ENCODE measurements around the gene CHKB.

The CHKB gene

DNA sequence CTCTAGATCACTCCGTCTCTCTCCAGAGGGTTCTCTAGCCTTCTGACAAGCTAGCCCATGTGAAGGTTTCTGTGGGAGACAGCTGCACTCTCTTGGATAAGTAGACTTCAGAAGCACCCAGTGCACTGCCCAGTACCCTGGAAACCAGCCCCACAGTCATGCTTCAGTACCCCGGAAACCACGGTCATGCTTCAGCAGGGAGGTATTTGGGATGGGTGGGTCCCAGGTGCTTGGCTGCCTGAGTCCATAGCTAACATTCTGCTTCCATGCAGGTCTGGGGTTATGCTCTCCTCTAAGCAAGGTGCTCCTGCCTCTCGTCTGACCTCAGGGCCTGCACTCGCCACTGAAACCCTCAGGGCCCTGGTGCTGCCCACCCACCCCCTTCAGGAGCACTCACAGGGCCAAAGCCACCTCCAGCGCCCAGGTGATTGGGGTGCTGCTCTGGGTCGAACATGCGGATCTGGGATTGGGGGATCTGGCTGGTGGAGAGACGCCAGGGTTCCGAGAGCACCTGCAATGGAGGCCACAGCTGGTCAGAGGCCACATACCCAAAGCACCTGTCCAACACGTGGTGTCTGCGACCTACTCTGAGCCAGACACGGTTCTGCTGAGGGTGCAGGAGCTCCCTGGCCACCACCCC is 12.6 kb downstream of the CHKB start:
- Histone ChIP-seq H3K9ac (ENCODE audit: insufficient read length, low read depth) (no peak overlapping the region), H3K36me3 (ENCODE audit: insufficient read depth, insufficient read length, low read length) (peaks cover 70% of the 10 kb centered on the region), H3K4me1 (ENCODE audit: insufficient read depth, insufficient read length) (no peaks in the 10 kb centered on the region), H3K9me3 (ENCODE audit: insufficient read depth, low read length) (no peaks in the 10 kb centered on the region), H3K4me3 (ENCODE audit: insufficient read length, low read depth) (no peak overlapping the region), H3K27me3 (ENCODE audit: insufficient read depth, insufficient read length) (peaks cover 2% of the 10 kb centered on the region)
- DNase-seq (ENCODE audit: low read depth, low spot score): no peak
- TF ChIP-seq ZNF274 (IDR thresholded peaks at IDR 0.05; ENCODE audit: low read depth, low read length) (no peak), YY1 (IDR thresholded peaks at IDR 0.05; ENCODE audit: insufficient read depth, insufficient read length) (no peak), SUZ12 (IDR thresholded peaks at IDR 0.05; ENCODE audit: extremely low read depth, insufficient read depth, insufficient read length) (no peak)

GRCh38 chr22:50569041-50569459 is 13.6 kb downstream of the CHKB start:
- H3K9me3 ChIP-seq (ENCODE audit: insufficient read depth, low read length): no peaks in the 10 kb centered on the region
- H3K9ac ChIP-seq (ENCODE audit: insufficient read length, low read depth): no peak overlapping the region
- TF ChIP-seq YY1 (IDR thresholded peaks at IDR 0.05; ENCODE audit: insufficient read depth, insufficient read length): no peak
- no peak for TF ChIP-seq ZNF274 (IDR thresholded peaks at IDR 0.05; ENCODE audit: low read depth, low read length)
- no peak for TF ChIP-seq SUZ12 (IDR thresholded peaks at IDR 0.05; ENCODE audit: extremely low read depth, insufficient read depth, insufficient read length)
- H3K36me3 ChIP-seq (ENCODE audit: insufficient read depth, insufficient read length, low read length): peaks cover 62% of the 10 kb centered on the region
- no peak for DNase-seq (ENCODE audit: low read depth, low spot score)
- no peaks in the 10 kb centered on the region for H3K4me1 ChIP-seq (ENCODE audit: insufficient read depth, insufficient read length)
- peaks cover 12% of the 10 kb centered on the region for H3K27me3 ChIP-seq (ENCODE audit: insufficient read depth, insufficient read length)
- H3K4me3 ChIP-seq (ENCODE audit: insufficient read length, low read depth): no peak overlapping the region

- TF ChIP-seq ZNF274 (IDR thresholded peaks at IDR 0.05; ENCODE audit: low read depth, low read length): no peak
- no peak for TF ChIP-seq SUZ12 (IDR thresholded peaks at IDR 0.05; ENCODE audit: extremely low read depth, insufficient read depth, insufficient read length)
- no peak for TF ChIP-seq YY1 (IDR thresholded peaks at IDR 0.05; ENCODE audit: insufficient read depth, insufficient read length)
- H3K4me3 ChIP-seq (ENCODE audit: insufficient read length, low read depth): no peak overlapping the region
- no peaks in the 10 kb centered on the region for H3K4me1 ChIP-seq (ENCODE audit: insufficient read depth, insufficient read length)
- no peak overlapping the region for H3K9ac ChIP-seq (ENCODE audit: insufficient read length, low read depth)
- H3K27me3 ChIP-seq (ENCODE audit: insufficient read depth, insufficient read length): peaks cover 16% of the 10 kb centered on the region
- no peaks in the 10 kb centered on the region for H3K9me3 ChIP-seq (ENCODE audit: insufficient read depth, low read length)
- H3K36me3 ChIP-seq (ENCODE audit: insufficient read depth, insufficient read length, low read length): peaks cover 59% of the 10 kb centered on the region
- no peak for DNase-seq (ENCODE audit: low read depth, low spot score)
Measured at GRCh38 chr22:50568626-50569025, 14.0 kb downstream of the CHKB start.

DNA sequence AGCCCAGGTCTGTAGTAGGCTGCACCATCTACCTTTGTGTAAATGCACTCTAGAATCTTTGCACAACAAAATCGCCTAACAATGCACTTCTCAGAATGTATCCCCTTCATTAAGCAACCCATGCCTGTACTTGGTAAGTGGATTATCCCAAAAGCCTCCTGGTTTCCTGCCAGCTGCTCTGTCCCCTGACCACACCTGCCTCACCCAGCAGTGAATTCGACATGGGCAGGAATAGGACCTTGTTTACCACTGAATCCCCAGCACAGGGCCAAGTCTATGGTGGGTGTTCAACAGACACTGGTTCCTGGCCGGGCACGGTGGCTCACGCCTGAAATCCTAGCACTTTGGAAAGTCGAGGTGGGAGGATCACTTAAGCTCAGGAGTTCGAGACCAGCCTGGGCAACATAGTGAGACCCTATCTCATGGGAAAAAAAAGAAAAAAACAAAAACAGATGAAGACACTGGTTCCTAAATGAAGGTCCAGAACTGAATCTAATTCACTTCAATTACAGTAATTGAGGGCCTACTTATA is 14.9 kb downstream of the CHKB start:
- H3K9ac ChIP-seq (ENCODE audit: insufficient read length, low read depth): no peak overlapping the region
- H3K36me3 ChIP-seq (ENCODE audit: insufficient read depth, insufficient read length, low read length): peaks cover 50% of the 10 kb centered on the region
- H3K27me3 ChIP-seq (ENCODE audit: insufficient read depth, insufficient read length): peaks cover 23% of the 10 kb centered on the region
- H3K9me3 ChIP-seq (ENCODE audit: insufficient read depth, low read length): no peaks in the 10 kb centered on the region
- TF ChIP-seq ZNF274 (IDR thresholded peaks at IDR 0.05; ENCODE audit: low read depth, low read length) (no peak), SUZ12 (IDR thresholded peaks at IDR 0.05; ENCODE audit: extremely low read depth, insufficient read depth, insufficient read length) (no peak), YY1 (IDR thresholded peaks at IDR 0.05; ENCODE audit: insufficient read depth, insufficient read length) (no peak)
- no peaks in the 10 kb centered on the region for H3K4me1 ChIP-seq (ENCODE audit: insufficient read depth, insufficient read length)
- H3K4me3 ChIP-seq (ENCODE audit: insufficient read length, low read depth): no peak overlapping the region
- no peak for DNase-seq (ENCODE audit: low read depth, low spot score)

DNA sequence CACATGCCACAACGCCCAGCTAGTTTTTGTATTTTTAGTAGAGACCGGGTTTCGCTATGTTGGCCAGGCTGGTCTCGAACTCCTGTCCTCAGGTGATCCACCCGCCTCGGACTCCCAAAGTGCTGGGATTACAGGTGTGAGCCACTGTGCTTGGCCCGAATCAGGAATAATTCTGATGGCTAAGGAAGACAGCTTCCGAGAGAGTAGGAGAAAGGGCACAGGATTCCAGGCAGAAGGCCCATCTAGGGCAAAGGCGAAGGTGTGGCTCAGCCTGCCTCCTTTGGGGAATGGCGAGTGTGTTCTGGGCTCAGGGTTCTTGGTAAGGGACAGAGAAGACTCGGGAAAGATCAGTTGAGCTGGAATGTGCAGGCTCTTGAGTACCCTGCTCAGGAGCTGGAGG is 18.4 kb downstream of the CHKB start:
- DNase-seq (ENCODE audit: low read depth, low spot score): no peak
- no peak overlapping the region for H3K9ac ChIP-seq (ENCODE audit: insufficient read length, low read depth)
- no peaks in the 10 kb centered on the region for H3K9me3 ChIP-seq (ENCODE audit: insufficient read depth, low read length)
- no peak overlapping the region for H3K4me3 ChIP-seq (ENCODE audit: insufficient read length, low read depth)
- H3K27me3 ChIP-seq (ENCODE audit: insufficient read depth, insufficient read length): peaks cover 23% of the 10 kb centered on the region
- TF ChIP-seq ZNF274 (IDR thresholded peaks at IDR 0.05; ENCODE audit: low read depth, low read length): no peak
- no peak for TF ChIP-seq SUZ12 (IDR thresholded peaks at IDR 0.05; ENCODE audit: extremely low read depth, insufficient read depth, insufficient read length)
- no peak for TF ChIP-seq YY1 (IDR thresholded peaks at IDR 0.05; ENCODE audit: insufficient read depth, insufficient read length)
- peaks cover 3% of the 10 kb centered on the region for H3K4me1 ChIP-seq (ENCODE audit: insufficient read depth, insufficient read length)
- peaks cover 16% of the 10 kb centered on the region for H3K36me3 ChIP-seq (ENCODE audit: insufficient read depth, insufficient read length, low read length)

DNA sequence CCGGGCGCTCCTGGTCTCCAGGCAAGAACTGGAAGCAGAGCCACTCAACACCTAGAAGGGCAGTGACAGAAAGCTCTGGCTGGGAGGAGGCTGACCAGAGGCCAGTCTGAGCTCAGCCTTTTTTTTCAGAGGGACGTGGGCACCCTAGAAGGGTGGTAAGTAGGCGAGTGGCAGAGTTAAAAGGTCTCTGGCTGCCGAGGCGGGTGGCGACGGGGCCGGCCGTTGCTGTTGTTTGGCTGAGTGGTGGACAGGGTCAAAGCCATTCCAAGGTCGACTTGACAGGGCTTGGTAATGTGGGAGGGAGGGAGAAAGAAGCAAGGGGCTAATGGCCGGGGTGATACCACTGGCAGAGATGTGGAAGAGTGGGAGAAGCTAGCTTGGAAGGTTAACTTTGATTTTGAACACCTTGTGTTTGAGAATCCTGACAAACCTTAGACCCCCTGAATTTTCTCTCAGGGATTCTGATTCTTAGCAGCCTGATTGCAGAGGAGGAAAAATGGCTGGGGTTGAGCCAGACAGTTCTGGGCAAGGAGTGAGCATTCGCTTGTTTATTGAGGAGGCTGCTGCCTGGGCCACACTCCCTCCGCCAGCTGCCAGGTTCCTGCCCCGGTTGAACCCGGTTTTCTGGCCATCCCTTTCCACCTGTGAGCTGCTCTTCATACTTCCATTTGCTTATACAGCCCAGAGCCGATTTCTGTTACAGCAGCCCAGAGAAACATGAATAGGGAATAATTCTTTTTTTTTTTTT is 19.1 kb downstream of the CHKB start:
- Histone ChIP-seq H3K36me3 (ENCODE audit: insufficient read depth, insufficient read length, low read length) (peaks cover 9% of the 10 kb centered on the region), H3K9ac (ENCODE audit: insufficient read length, low read depth) (peak overlapping the region; percentile 59), H3K4me1 (ENCODE audit: insufficient read depth, insufficient read length) (peaks cover 3% of the 10 kb centered on the region), H3K9me3 (ENCODE audit: insufficient read depth, low read length) (no peaks in the 10 kb centered on the region), H3K4me3 (ENCODE audit: insufficient read length, low read depth) (peak overlapping the region; percentile 46), H3K27me3 (ENCODE audit: insufficient read depth, insufficient read length) (peaks cover 23% of the 10 kb centered on the region)
- TF ChIP-seq SUZ12 (IDR thresholded peaks at IDR 0.05; ENCODE audit: extremely low read depth, insufficient read depth, insufficient read length) (no peak), ZNF274 (IDR thresholded peaks at IDR 0.05; ENCODE audit: low read depth, low read length) (no peak), YY1 (IDR thresholded peaks at IDR 0.05; ENCODE audit: insufficient read depth, insufficient read length) (no peak)
- DNase-seq (ENCODE audit: low read depth, low spot score): no peak
